HG03175 (cell line): ENCODE measurements around the gene MRM2.

Experiments used
- ATAC-seq: cut with Tn5 transposase; IDR thresholded peaks from one replicate; pipeline ENCODE4 v1.9.1; 2021; ENCODE audit warnings: mild to moderate bottlenecking, moderate library complexity; ENCODE audit not compliant: unreplicated experiment

MRM2 gene

DNA sequence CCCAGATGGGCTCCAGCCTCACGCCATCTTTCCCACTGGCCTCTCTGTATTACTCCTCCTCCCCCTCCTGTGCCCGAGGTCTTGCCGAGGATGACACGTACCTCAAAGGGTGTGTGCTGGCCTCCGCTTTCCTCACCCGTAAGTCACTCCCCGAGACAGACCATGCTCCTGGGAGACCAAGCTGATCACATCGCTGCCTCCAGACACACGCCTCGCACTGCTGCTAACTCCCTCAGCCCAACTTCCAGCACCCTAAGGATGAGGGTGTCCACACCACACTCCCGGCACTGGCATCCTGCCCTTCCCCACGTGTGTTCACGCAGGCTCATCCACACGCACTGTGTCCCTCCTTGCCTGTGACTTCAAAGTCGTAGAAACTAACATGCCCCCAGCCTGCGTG is 33.3 kb downstream of the MRM2 start:
- no peak for ATAC-seq

DNA sequence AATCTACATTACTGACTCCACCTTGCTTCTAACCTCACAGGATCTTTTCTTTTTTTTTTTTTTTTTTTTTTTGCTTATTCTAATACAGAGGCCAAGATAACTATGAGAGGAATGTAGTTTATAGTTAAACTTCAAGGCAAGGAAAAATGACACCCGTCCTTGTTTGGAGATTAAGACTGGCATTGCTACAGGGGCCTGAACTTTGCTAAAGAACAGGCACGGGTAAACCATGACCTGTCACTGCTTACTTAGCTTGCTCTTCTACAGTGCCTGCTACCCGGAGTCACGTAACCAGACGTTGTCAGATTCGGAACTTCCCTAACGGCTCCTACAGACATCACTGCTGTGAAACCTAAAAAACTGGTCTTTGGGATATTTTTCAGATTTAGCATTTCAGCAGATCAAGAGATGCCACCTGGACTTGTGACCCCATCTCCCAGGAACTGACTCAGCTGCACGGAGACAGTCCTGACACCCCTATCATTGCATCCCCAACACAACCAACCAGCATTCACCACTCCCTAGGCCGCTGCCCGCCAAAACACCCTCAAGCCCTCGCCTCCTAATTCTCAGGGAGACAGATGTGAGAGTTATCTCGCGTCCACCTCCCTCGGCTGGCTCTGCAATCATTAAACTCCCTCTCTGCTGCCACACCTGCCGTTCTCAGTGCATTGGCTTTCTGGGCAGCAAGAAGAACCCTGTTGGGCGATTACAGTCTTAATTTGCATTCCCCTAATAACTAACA is 36.8 kb downstream of the MRM2 start:
- no peak for ATAC-seq

DNA sequence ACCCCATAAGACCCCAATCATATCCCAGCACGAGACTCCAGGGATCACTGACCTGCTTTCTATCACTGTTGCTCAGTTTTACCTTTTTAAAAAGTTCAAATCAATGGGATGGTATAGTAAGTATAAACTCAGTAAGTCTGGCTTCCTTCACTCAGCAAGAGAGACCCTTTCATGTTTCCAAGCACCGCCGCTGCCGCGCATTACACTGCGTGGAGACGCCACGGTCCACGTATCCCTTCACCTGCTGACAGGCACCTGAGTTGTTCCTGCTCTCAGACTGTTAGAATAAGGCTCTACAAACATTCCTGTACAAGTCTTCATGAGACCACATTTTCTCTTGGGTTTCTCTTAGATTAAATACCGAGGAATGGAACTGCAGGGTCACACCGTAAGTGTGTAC is 37.6 kb downstream of the MRM2 start:
- no peak for ATAC-seq

DNA sequence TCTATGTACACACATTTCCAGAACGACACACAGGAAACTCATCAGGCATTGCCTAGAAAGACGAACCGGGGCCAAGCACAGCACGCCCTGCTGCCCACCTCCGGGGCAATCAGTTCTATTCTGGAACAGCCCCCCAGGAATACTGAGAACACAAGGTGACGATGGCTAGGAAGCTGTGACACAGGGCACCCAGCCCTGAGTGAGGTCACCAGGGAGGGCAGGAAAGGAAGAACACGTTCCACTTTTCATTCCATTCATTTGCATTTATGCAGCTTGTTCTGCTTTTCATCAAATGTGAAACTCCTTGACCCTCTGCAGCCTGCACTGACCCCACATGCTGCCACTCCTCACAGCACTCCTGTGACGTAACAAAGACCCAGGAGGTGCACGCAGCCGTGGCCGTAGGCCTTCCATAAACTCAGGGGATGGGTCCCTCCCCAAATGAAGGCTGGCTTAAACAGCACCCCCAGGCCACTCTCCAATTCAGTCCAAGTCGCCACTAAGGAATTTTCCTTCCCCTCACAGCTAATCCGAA is 38.2 kb downstream of the MRM2 start:
- ATAC-seq = no peak

DNA sequence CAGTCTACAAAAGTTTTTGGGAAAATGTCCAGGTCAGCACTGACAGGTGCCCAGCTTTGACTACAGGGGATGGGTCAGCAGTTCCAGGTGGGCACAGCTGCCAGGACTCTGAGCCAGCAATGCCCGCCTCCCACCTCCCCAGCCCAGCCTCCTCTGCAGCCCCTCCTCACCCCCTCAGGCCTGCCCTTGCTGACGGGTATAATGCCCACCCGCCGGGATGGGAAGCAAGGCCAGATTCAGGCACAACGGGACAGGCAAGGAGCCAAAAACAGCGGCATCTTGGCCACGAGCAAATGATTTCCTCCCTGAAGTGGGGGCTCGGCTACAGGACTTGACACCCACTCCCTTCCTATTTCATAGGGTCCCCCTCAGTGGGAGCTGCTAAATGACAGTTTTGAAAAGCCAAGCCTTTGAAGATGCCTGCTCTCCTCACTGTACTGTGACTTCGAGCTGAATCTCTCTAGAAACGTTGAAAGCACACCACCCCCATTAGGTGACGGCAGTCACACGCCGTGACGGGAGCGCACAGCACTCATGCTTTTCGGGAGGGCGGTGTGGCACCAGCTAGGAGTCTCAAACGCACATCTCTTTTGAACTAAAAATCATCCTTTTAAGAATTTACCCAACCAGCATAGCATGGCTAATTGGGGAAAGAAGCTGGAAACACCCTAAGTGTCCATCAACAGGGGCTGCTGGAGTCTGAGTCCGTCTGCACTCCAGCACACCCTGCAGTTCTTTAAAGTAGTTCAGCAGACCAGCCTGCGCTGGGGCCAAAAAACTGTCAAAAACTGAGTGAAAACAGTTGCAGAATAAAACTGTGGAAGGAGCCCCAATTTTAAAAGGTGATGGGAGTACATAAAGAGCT is 38.9 kb downstream of the MRM2 start:
- no peak for ATAC-seq

DNA sequence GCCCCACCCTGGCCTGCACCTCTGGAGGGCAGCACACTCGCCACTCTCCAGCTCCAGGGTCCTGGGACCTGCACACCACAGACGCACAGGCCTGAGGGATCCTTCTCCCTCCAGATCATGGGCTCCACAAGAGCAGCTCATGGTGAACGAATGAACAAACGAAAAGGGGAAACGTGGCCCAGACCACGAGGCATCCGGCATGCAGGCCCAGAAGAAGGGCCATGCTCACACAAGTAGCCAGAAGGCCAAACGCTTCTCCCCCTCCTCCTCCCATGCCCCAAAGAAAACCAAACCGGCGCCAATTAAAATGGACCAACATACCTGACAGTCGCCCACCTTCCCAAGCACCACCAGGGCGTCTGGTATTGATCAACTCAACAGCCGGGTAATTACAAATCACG is 39.6 kb downstream of the MRM2 start:
- no peak for ATAC-seq

DNA sequence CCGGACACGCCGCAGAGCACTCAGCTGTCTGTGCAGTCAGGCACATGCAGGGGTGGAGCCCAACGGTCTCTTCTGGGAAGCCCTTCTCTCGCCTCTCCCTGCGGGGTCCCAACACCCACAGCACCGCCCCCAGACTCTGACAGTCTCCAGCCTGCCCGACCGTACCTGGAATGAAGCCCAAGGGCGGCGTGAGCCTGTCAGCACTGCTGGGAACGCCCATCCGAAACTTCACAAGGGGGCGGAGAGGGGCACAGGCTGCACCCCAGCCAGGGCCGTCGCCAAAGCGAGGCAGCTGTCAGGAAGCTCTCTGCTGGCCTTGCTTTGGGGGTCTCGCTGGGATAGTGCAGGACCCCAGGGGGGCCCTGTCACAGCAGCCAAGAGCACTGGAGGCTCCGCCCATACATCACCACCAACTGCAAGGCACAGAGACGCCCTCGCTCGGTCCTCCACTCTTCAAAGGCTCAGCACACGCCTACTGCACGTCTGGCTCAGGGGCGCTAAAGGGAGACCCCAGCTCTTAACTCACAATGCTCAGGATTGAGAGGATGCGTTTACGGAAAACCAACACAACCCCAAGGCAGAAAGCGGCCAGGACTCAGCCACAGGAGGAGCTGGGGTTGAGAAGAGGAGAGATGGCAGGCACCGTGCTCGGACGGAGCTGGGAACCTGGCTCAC is 40.2 kb downstream of the MRM2 start:
- no peak for ATAC-seq

DNA sequence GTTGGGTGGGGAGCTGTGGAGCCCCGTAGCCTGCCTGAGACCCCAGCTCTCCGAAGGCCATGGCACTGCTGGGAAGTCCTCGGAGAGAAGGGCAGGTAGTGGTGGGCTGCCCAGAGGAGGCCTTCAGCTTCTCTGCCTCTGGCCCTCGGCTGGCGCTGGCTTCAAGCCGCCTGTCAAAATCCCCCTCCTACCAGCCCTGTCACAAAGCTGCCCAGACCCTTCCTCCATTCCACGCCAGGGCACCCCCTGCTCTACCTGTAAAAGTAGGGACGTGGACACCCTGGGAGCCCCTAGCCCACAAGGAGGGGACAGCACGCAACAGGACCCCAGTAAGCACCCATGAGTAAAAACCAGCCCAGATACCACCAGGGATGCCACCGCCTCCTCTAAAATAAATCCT is 40.9 kb downstream of the MRM2 start:
- no peak for ATAC-seq

DNA sequence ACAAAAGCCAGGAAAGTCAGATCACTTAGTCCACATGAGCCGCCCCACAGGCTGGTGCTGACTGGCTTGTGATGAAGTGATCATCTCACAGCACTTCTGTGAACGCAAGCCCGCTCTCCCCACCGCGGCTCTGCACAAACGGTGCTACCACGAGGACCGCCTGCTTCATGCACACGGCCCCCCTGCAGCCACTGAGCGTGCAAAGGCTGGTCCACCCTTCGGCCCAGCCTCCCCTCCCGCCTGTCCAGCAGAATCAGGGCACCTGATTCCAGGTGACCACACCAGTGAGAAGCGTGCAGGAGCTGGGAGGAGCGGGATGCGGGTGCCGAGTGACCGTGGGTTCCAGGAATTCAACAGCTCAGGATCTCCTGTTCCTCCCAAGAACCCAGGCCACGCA is 41.4 kb downstream of the MRM2 start:
- no peak for ATAC-seq

DNA sequence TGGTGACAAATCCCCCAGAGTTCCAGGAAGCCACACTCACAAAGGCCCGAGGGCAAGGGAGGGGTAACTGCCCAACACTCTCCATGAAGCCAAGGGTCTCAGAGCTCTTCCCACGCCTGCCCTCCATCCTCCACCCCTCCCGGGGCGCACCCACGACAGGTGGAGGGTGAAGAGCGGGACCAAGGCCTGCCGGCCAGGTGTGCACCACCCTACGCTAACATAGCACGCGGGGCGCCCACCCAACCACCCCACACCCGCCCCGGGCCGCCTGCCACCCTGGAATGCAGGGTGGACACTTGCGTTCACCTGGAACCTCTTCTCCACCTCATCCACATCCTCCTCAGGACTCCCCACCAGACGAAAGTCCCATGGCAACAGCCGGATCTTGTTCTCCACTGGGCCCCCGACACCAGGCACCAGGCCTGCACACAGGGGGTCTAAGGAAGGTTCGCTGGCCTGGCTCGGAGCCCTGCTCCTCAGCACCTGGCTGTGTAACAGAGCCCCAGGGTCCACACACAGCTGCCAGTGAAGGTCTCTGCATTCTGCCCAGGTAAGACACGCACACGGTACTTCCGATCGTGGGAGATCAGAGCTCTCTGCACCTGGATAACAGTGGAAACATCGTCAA is 41.9 kb downstream of the MRM2 start:
- ATAC-seq = no peak

DNA sequence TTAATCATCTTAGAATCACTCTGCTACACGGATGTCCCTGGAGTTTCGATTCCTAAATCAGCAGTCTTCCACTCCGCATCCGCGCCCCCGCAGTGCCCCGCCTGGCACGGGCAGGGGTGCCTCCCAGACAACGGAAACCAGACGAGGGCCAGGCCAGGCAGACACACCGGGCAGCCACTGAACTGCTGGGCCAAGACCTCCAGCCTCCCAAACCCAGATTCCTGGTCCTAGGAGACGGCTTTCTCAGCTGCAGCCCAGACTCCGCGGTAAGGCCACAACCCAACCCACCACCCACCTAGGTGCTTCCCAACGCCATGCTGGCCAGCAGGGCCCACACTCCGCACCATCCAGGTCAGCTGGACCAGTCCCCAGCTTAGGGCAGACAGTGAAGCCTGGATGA is 42.5 kb downstream of the MRM2 start:
- ATAC-seq = no peak

DNA sequence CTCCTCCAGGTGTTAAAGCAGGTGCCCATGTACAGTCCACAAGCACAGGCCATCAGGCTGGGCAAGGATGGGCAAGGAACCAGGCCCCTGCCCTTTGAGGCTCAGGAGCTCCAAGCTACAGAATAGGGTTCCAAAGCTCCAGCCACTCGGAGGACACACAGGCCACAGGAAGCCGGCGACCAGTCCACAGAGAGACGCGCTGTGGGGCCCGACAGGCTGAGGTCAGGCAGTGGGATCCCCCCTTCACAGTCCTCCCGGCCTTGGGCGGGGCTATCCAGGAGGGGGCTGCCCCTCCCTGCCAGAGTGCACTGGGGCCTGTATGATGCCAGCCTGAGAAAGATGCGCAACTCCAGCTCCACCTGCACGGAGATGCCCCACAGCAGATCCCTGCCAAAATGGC is 43.2 kb downstream of the MRM2 start:
- ATAC-seq = no peak

DNA sequence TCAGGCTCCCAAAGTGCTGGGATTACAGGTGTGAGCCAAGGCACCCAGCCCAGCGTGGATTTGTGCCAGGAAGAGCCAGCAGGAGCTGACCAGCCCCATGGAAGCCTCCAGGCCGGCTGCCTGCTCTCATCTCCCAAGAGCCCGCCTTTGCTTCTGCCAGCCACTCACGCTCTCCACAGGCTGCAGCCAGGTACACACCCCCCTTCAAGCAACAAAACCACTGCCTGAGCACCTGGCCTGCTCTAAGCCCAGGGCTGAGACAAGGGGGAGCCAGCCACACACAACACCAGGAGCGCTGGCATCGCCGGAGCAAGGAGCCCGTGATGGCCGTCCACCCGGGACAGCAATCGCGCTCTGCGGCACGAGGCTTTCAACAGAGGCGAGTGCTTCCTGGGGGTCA is 43.8 kb downstream of the MRM2 start:
- no peak for ATAC-seq

DNA sequence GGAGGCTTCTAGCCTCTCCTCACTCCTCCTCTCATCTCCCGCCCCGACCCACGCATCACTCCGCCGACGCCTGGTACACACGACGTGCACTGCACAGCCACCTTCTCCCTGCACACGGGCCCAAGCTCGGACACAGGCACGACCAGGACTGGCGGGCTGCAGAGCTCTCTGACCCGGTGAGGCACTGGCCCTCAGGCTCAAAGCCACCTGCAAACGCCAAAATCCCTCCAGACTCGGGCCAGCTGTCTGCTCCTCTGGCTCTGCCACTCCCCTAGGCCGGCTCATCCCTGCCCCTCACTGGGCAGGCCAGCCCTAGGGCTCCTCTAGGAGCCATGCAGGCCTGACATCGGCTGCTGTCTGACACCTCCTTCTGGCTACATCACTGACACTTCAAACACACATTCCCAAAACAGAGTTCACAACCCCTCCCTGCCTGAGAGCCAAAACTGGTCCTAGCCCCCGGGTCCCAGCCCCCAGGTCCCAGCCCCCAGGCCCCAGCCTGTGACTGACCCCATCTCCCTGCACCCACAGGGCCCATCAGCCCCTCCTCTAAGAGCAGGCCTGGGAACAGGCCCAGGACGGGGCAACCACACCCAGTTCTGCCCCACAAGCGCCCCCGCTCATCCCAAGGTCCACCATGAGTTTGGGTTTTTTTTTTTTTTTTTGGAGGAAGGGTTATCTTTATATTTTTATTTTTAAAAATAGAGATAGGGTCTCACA is 44.4 kb downstream of the MRM2 start:
- ATAC-seq = no peak

DNA sequence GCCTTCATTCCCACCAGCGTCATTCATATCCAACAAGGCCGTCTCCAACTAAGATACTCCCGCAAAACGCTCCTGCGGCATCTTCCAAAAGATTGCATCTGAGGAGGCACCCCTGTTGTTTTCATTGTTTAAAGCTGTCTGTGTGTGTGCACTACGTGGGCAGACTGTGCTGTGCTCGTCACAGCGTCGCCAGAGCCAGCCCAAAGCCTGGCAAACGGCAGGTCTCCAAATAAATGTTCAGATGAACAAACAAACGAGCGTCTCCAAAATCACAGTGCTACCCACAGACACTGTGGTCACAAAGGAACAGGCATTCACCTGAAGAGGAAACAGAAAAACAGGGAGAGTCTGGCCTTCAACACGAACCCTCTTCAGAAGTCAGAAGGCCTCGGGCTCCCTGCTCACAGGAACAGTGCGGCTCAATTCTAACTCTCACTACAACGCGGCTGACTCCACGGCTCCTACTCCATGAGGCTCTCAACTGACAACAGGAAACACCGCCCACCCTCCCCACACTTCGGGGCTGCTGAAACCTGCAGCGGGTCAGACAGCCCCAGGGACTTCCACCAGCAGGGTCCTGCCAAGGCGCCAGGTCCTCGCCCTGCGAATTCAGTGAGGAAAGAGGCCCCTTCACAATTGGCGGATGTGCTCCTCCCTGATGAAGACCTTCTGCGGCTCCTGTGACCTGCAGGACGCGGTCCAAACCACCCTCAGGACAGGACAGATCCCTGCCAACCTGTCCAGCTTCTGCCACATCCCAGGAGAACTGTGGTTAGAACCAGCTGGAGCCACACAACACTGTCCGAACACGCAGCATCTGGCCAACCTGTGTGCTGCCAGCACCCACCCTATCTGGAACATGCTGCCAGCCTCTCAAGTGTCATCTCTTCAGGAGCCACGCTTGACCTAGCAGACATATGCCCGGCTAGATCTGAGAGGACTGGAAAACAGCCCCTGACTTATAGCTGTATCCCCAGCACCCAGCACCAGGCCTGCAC is 45.3 kb downstream of the MRM2 start:
- no peak for ATAC-seq

DNA sequence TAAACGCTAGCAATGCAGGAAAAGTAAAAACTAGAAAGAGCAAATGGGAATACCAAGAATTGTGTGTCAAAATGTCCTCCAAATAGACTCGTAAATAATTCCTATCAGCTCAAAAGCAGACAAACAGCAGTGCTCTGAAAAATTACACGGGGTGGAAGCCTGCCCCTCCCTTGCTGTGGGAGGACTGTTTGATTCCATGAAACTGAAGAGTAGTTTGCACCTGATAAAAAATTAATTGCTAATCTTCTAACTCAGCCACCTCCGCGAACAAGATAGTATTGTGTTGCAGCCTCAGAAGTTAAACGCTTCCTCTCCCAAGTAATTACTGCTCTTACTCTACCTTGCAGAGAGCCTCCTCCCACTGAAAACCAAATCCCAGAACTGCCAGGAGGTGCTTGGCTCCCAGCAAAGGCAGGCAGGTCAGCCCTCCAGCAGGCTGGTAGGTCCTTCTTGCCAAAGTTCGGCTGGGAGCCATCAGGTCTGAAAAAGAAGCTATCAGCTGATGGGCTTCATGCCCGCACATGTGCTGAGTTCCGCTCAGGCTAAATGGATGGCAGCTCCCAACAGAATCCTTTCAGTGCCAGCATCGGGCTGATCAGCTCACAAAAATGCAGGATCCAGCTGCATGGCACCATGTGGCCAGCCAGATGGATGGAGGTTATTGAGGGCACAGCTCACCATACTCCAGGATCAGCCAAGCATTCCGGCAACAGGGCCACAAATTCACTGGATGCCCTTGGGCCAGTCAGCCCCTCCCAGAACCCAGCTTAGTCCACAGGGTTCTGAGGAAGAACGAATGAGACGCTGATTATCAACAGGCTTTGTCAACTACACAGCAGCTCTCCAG is 46.4 kb downstream of the MRM2 start:
- ATAC-seq = no peak

DNA sequence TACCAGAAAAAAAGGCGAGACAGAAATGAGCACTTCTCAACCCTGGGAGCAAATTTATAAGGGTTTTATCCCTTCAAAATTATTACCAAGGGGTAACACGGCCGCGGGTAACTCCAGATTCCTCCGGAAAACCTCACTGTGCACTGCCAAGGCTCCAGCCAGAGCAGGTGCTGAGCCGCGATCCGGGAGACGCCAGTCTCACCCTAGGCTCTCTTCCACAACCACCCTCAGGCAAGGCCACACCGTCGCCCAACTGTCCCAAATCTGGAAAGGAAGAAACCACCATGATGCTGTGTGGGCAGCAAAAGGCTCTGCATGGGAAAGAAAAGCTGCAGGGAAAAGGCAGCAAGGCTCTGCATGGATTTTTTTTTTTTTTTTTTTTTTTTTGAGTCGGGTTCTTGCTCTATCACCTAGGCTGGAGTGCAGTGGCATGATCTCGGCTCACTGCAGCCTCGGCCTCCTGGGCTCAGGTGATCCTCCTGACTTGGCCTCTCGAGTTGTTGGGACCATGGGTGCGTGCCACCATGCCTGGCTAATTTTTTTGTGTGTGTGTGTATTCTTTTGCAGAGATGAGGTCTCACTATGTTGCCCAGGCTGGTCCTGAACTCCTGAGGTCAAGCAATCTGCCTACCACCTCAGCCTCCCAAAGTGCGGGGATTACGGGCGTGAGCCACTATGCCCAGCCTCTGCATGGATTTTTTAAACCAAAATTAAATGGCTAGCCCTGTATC is 48.3 kb downstream of the MRM2 start:
- no peak for ATAC-seq
